Kasumi-1 (cell line): ENCODE results near the gene STK11IP.
A peak's percentile ranks its signal among the peaks of the same experiment; 100 is the strongest.

Experiments
- DNase-seq, 2 experiments: peaks; one replicate each; lab custom pipeline; 2025; lab: John Stamatoyannopoulos, UW

Gene STK11IP

GRCh38 chr2:219634171-219634940 is 36.7 kb downstream of the STK11IP start:
- DNase-seq, result no peak

DNA sequence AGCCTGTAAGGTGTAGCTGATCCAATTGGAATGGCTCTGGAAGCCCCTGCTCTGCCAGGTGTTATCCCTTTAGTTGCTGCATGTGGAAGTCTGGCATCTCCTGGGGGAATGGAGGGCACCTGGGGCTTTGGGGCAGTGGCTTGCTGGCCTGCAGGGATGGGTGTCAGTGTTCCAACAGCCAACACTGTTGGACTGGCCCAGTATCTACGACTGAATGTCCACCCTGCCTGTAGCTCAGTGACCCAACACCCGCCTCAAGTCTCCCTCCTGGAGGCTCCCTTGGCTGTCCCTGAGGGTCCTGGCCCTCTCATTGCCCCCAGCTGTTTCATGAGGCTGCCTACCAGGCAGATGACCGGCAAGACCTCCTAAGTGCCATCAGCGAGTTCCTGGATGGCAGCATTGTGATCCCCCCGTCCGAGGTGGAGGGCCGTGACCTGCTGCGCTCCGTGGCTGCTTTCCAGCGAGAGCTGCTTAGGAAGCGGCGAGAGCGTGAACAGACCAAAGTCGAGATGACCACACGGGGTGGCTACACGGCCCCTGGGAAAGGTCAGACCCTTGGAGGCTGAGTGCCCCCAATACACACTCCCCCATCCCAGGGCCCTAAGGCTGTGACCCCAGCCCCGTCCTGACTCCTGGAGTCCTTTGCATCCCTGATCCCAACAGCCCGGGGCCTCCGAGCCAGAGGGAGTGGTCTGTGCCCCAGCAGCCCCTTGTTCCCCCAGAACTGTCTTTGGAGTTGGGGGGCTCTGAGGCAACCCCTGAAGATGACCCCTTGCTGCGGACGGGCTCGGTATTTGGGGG is 37.5 kb downstream of the STK11IP start:
- no peak for DNase-seq

DNA sequence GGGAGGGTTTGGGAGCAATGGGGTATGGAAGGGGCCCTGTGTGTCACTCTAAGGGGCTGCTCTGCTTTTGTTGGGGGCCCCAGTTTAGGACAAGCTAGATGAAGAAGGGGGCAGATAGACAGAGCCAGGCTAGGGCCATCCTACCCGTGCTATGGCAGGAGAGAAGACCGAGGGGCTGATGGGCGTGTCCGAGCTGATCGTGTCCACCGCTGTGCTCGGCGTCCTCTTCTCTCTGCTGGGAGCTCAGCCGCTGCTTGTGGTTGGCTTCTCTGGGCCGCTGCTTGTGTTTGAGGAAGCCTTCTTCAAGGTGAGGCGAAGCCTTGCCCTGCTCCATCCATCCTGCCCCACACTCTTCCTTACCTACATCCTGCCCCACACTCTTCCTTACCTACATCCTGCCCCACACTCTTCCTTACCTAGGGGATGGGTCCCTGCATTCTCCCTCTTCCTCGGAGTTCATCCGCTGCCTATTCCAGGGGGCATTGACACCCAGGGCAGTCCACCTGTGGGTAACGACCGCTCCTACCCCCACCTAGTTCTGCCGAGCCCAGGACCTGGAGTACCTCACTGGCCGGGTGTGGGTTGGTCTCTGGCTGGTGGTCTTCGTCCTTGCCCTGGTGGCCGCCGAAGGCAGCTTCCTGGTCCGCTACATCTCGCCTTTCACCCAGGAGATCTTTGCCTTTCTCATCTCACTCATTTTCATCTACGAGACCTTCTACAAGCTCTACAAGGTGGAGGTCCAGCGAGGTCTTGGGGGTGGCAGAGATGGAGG is 38.7 kb downstream of the STK11IP start:
- DNase-seq, result no peak

DNA sequence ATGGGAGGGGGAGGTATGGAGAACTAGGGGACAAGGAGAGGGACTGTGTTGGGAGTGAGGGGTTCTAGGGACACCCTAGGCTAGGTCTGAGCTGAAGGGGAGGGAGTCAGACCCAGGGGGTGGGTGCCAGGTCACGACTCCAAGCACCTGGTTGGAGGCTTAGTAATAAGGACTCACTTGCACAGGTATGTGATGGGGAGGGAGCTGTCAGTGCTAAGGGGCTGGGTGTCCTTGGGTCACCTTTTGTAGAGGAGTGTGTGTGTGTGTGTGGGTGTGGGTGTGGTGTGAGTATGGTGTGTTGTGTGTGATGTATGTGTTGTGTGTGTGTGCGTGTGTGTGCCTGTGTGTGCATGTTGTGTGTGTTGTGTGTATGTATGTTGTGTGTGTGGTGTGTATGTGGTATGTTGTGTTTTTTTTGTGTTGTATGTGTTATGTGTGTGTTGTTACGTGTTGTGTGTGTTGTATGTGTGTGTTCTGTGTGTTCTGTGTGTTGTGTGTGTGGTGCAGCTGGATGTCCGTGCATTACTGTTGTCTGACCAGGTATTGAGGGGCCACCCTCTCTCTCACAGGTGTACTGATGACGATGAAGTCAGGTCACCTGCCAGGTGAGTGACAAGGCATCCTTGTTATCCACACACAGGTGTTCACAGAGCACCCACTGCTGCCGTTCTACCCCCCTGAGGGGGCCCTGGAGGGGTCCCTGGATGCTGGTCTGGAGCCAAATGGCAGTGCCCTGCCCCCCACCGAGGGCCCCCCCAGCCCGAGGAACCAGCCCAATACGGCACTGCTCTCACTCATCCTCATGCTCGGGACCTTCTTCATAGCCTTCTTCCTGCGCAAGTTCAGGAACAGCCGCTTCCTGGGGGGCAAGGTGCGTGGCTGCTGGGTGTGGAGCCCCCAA is 39.5 kb downstream of the STK11IP start:
- DNase-seq, result no peak

GRCh38 chr2:219637842-219638185 is 40.2 kb downstream of the STK11IP start:
- no peak for DNase-seq

DNA sequence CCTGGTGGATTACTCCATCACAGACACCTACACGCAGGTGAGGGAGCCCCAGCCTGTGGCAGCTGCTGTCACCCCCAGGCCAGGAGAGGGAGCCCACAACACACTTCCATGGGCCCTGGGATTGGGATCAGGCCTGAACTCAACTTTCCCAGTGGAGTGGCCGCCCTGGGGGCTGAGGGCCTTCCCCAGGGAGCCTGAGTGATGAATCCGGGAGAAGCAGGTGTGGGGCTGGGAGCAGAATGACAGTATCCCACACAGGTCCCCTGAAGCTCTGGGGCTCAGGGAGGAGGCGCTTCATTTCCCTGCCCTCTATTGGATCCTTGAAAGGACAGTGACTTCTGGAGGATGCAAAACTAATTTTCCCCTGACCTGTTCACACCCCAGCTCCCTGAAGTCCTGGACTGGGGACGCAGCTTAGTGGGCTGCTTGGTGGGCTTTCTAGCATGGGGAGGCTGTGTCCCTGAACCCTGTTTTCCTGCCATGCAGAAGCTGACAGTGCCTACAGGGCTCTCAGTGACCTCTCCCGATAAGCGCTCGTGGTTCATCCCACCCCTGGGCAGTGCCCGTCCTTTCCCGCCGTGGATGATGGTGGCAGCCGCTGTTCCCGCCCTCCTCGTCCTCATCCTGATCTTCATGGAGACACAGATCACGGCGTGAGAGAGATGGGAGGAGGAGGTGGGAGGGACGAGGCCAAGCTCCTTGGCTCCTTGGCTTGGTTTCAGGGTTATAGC is 40.7 kb downstream of the STK11IP start:
- no peak for DNase-seq

DNA sequence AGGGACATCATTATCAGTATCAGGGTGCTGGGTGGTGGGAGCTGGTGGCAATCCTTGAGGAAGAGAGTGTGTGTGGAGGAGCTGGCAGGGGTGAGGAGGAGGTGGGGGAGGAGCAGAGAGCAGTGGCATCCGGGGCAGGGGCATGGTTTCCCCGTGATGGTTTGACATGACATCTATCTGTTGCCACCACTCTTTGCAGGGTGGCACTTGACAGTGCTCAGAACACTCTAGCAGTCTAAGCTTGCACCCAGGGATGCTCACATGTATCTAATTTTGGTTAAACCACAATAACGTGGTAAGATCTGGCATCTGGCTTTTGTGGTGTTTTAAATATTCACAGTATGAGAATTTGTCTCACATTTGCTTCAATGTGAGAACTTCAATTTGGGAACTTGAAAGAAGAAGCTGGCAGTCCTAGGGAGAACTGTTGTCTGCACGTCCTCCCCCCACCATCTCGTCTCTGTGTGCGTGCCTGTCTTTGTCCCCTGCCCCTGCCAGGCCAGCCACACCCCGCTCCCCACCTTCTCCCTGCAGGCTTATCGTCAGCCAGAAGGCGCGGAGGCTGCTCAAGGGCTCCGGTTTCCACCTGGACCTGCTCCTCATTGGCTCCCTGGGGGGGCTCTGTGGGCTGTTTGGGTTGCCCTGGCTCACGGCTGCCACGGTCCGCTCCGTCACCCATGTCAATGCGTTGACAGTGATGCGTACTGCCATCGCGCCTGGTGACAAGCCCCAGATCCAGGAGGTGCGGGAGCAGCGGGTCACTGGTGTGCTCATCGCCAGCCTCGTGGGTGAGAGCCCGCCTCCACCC is 41.5 kb downstream of the STK11IP start:
- DNase-seq, result no peak

- no peak for DNase-seq
These were observed 43.9 kb downstream of the STK11IP start for GRCh38 chr2:219641390-219642068.

GRCh38 chr2:219642069-219642454 is 44.4 kb downstream of the STK11IP start:
- DNase-seq, result no peak

DNA sequence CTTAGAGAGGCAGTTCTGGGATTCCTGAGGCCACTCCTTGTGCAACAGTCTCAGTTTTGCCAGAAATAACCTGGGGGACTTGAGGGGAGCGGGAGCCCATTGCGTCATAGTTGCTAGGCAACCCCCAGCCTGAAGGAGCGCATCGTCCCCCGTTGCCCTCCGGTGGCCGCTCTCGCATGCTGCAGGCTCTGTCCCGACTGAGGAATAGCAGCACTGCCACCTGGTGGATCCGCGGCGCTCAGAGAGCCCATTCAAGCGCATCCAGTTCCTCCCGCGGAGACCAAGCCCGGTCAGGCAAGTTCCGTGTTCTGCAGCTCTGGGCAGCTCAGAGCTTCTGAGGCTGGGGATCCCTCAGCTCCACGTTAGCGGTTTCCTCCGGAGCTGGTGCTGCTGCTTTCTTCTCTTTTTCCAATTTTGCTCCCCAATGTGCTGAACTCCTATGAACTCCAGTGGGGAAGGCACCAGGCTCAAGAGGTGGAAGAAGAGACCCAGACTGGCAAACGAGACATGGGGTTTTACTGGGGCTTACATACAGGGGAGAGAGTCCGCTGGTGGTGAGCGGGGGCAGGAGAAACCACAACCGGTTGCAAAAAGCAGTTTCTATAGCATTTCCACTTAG is 44.9 kb downstream of the STK11IP start:
- DNase-seq, result peak; percentile 70 to 74

- DNase-seq, result no peak
These were observed 45.4 kb downstream of the STK11IP start for GRCh38 chr2:219643084-219643473.

- DNase-seq, result no peak
These were observed 46.2 kb downstream of the STK11IP start for GRCh38 chr2:219643788-219644398.

GRCh38 chr2:219644801-219645480 is 47.3 kb downstream of the STK11IP start:
- DNase-seq, result no peak

DNA sequence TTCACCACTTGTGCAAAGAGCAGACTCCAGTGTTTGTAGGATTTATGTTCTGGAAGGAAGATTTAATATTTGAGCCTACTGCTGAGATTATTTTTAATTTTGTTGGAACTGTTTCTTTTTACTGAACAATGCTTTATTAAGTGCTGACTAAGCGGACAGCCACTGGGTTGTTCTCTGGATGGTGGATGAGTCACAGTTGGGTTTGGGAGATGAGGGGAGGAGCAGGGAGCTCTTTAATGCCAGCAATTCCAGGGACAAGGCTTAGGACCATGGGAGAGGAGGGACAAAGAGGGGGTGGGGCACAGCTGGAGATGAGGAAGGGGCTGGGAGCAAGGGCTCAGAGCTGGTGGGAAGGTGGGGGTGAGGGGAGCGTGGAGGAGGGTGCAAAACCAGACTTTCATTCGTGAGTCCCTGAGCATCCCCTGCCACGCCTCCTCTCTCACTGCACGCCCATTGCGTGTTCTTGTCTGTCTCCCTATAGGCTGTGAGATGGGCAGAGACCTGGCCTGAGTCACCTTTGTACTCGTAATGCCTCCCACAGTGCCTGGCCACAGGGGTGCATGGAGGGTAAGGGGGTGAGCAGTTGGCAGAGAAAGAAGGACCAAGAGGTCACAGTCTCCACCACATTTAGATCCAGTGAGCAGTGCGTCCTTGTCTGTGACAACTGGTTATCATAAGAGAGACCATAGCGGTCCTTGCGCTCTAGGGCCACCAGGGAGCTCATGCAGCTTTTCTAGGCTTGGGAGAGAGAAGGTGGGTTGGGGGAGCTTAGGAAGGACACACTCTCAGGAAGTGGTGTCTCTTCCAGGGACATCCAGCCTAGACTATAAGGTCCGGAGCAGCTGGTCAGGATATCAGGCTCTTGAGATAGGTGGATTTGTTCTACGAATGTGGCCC is 48.2 kb downstream of the STK11IP start:
- no peak for DNase-seq

DNA sequence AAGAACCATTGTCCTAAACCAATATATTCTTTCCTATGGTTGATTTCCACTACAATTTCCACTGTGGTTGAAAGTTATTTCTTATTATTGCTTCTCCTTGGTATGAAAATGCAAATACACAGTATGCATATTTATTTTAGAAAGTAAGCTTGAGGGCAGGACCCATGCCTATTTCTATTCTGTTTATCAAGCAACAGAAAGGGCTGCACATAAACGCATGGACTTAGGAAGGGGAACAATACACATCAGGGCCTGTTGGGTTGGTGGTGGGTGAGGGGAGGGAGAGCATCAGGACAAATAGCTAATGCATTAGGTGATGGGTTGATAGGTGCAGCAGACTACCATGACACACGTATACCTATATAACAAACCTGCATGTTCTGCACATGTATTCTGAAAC is 50.5 kb downstream of the STK11IP start:
- DNase-seq, result no peak

GRCh38 chr2:219648963-219649362 is 51.3 kb downstream of the STK11IP start:
- DNase-seq, result no peak
